A549 (cell line): ENCODE data around the gene ATP5MC3. TPM values are rescaled to one million over a fixed set of nuclear protein-coding genes. Genes with fewer than 3 reads are reported as not detected.

Source experiments
- ATAC-seq, 2 experiments: fragments of 200-7000 bp in 1 of 2; fragments of >200 bp in 1 of 2; cut with Nextera tagmentation in 1 of 2; cut with Tn5 transposase in 1 of 2; 3 replicates each; pipeline versions ENCODE4 v1.8.0 to v1.9.1; 2018 to 2020; ENCODE audit warnings: mild to moderate bottlenecking in 1 of 2, moderate library complexity in 1 of 2
- CTCF ChIA-PET: fragments of 300-600 bp; sonication (Branson Sonifier 250); formaldehyde crosslinking; extraction: SDS; loops from one replicate; lab custom pipeline; 2021; ENCODE audit warnings: antibody characterized with exemption, inconsistent platforms; lab: Yijun Ruan, JAX
- POLR2A ChIA-PET: fragments of 350-600 bp; formaldehyde crosslinking; extraction: SDS; loops from one replicate; lab custom pipeline; 2021; ENCODE audit warnings: antibody characterized with exemption, inconsistent platforms; lab: Yijun Ruan, JAX
- DNase-seq, 2 experiments: peaks; one replicate each; pipeline versions ENCODE4 v3.0.0 to v3.0.0-alpha.2; 2011 to 2016; ENCODE audit warnings: low read depth in 1 of 2, low spot score in 1 of 2
- FAIRE-seq: peaks from 2 replicates; lab custom pipeline; 2011; peaks lifted over from hg19 to GRCh38; lab: Jason Lieb, UNC
- H3K27ac ChIP-seq, 2 experiments: fragments of >200 bp; sonication (Bioruptor Twin); formaldehyde crosslinking; 3 replicates each; pipeline ENCODE4 v1.5.1; 2016 to 2017
- H3K4me1 ChIP-seq: fragments of >200 bp; sonication (Bioruptor Twin); formaldehyde crosslinking; 3 replicates; pipeline ENCODE4 v1.6.1; 2016
- H3K4me2 ChIP-seq: fragments of >200 bp; sonication (Bioruptor Twin); formaldehyde crosslinking; 3 replicates; pipeline ENCODE4 v1.6.1; 2016
- H3K4me3 ChIP-seq: fragments of >200 bp; sonication (Bioruptor Twin); formaldehyde crosslinking; 3 replicates; pipeline ENCODE4 v1.5.1; 2016
- H3K9me3 ChIP-seq: fragments of >200 bp; sonication (Bioruptor Twin); formaldehyde crosslinking; 3 replicates; pipeline ENCODE4 v1.6.1; 2016
- BHLHE40 ChIP-seq: IDR thresholded peaks from 2 replicates; pipeline ENCODE4 v1.6.1; 2012; ENCODE audit warnings: low read depth, low read length, inconsistent platforms
- CBX8 ChIP-seq: fragments of 200-600 bp; sonication (generic); IDR thresholded peaks from 2 replicates; pipeline ENCODE4 v1.6.1; 2016
- CEBPB ChIP-seq, 2 experiments: fragments of >200 bp in 1 of 2; sonication (Bioruptor Twin) in 1 of 2; formaldehyde crosslinking in 1 of 2; IDR thresholded peaks; 2 replicates each; pipeline ENCODE4 v1.6.1; 2012 to 2016
- CHD2 ChIP-seq: fragments of 150-350 bp; IDR thresholded peaks from 2 replicates; pipeline ENCODE4 v1.6.1; 2014; ENCODE audit warnings: low read length; ENCODE audit not compliant: partially characterized antibody
- CHD4 ChIP-seq: fragments of 200-600 bp; sonication (generic); IDR thresholded peaks from 2 replicates; pipeline ENCODE4 v1.6.1; 2016; ENCODE audit warnings: antibody characterized with exemption, mild to moderate bottlenecking, borderline replicate concordance
- ESRRA ChIP-seq: fragments of 150-350 bp; IDR thresholded peaks from 2 replicates; pipeline ENCODE4 v1.6.1; 2014; ENCODE audit warnings: mild to moderate bottlenecking, low read length, borderline replicate concordance
- FOSB ChIP-seq: fragments of 250-450 bp; sonication (Bioruptor Pico); IDR thresholded peaks from 2 replicates; pipeline ENCODE4 v1.5.0; 2020; ENCODE audit warnings: mild to moderate bottlenecking, moderate library complexity
- FOXS1 ChIP-seq: fragments of 250-450 bp; sonication (Bioruptor Pico); IDR thresholded peaks from 2 replicates; pipeline ENCODE4 v1.5.0; 2020; ENCODE audit warnings: mild to moderate bottlenecking, moderate library complexity
- GATA3 ChIP-seq: IDR thresholded peaks from 2 replicates; pipeline ENCODE4 v1.6.1; 2012; ENCODE audit warnings: borderline replicate concordance
- HDAC2 ChIP-seq: fragments of 200-600 bp; sonication (generic); IDR thresholded peaks from 2 replicates; pipeline ENCODE4 v1.6.1; 2016
- MAZ ChIP-seq: fragments of 150-350 bp; IDR thresholded peaks from 2 replicates; pipeline ENCODE4 v1.6.1; 2014; ENCODE audit warnings: antibody characterized with exemption, low read depth, low read length, borderline replicate concordance
- MYC ChIP-seq: IDR thresholded peaks from 2 replicates; pipeline ENCODE4 v1.6.1; 2012; ENCODE audit warnings: mild to moderate bottlenecking, inconsistent platforms, low read length, improper control_type of control experiment, borderline replicate concordance
- NFE2L2 ChIP-seq: fragments of 150-350 bp; conservative IDR thresholded peaks from 2 replicates; pipeline ENCODE4 v1.6.1; 2014; ENCODE audit warnings: low read length
- NPAS2 ChIP-seq: fragments of 250-450 bp; sonication (Bioruptor Pico); IDR thresholded peaks from 2 replicates; pipeline ENCODE4 v1.8.0; 2022; ENCODE audit warnings: mild to moderate bottlenecking, moderate library complexity, borderline replicate concordance
- NR3C1 ChIP-seq: fragments of >200 bp; sonication (Bioruptor Twin); formaldehyde crosslinking; IDR thresholded peaks from 3 replicates; pipeline ENCODE4 v1.6.1; 2017
- RAD21 ChIP-seq, 2 experiments: fragments of >200 bp in 1 of 2; sonication (Bioruptor Twin) in 1 of 2; formaldehyde crosslinking in 1 of 2; IDR thresholded peaks in 1 of 2; conservative IDR thresholded peaks in 1 of 2; 2 replicates in 1 of 2; 3 replicates in 1 of 2; pipeline ENCODE4 v1.6.1; 2012 to 2018; ENCODE audit warnings: inconsistent platforms in 1 of 2
- RARB ChIP-seq: fragments of 250-450 bp; sonication (Bioruptor Pico); IDR thresholded peaks from 2 replicates; pipeline ENCODE4 v1.8.0; 2021; ENCODE audit warnings: mild to moderate bottlenecking, moderate library complexity
- RFX5 ChIP-seq: fragments of 450-650 bp; IDR thresholded peaks from 2 replicates; pipeline ENCODE4 v1.7.1; 2014; ENCODE audit warnings: antibody characterized with exemption, mild to moderate bottlenecking, moderate library complexity
- TFCP2L1 ChIP-seq: fragments of 250-450 bp; sonication (Bioruptor Pico); IDR thresholded peaks from 2 replicates; pipeline ENCODE4 v1.5.0; 2021; ENCODE audit warnings: mild to moderate bottlenecking
- ZNF302 ChIP-seq: fragments of 250-450 bp; sonication (Bioruptor Pico); IDR thresholded peaks from 2 replicates; pipeline ENCODE4 v1.9.0; 2021; ENCODE audit warnings: inconsistent platforms, mild to moderate bottlenecking, moderate library complexity
- WGBS: methylation state at CpG from one replicate; pipeline ENCODE4 v1.1.6; 2017; ENCODE audit errors: missing lambda C conversion rate; 5-methylcytosine and 5-hydroxymethylcytosine counted together
- polyA plus RNA-seq, 4 experiments: library from polyadenylated mRNA; depleted of rRNA in 3 of 4; stranded (reverse); fragments of >200 nt; fragmentation: RNase III in 1 of 4; extraction: RNeasy Plus Mini Kit Qiagen cat#74134 plus additional on column Dnase treatment in 1 of 4; gene quantifications; 2 replicates in 3 of 4; 3 replicates in 1 of 4; pipeline ENCODE4 v1.2.3, GENCODE V29; 2011 to 2017
- TF ChIP-seq, protein P1 (sequence below): fragments of 250-450 bp; sonication (Bioruptor Pico); IDR thresholded peaks from 2 replicates; pipeline ENCODE4 v1.5.0; 2021; ENCODE audit warnings: mild to moderate bottlenecking, moderate library complexity, borderline replicate concordance
- TF ChIP-seq, protein P2 (sequence below): IDR thresholded peaks from 2 replicates; pipeline ENCODE4 v1.6.1; 2012
- TF ChIP-seq, protein P3 (sequence below): fragments of >200 bp; sonication (Bioruptor Twin); formaldehyde crosslinking; IDR thresholded peaks from 2 replicates; pipeline ENCODE4 v1.6.1; 2016

Gene ATP5MC3
- polyA plus RNA-seq, 2 of the 4 experiments (the other 2 are of a cell fraction), result 437 to 642 TPM

DNA sequence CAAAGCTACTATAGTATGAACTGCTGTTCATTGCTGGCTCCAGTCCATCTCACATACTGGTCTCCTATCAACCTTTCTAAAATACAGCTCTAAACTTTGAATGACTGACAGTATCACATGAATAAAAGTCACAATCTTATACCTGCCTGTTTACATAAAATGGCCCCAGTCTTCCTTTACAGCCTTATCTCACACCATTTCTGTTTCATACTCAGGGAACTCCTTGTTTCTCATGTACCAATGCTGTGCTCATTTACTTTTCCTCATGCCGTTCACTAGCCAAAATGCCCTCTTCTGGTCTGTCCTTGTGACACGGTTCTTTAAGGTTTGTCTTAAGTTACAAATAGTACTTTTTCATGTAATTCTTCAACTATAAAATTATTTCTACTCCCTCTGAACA lies 6.2 kb downstream of the ATP5MC3 start:
- Histone ChIP-seq H3K4me3 (no peak overlapping the region), H3K9me3 (no peaks in the 10 kb centered on the region), H3K27ac (no peak overlapping the region), H3K4me2 (no peak overlapping the region), H3K4me1 (peaks cover 10% of the 10 kb centered on the region; the same call in 2 of the 3 replicates)
- TF ChIP-seq RFX5 (no peak), NFE2L2 (no peak), RARB (CRISPR knock-in tag) (no peak), CHD2 (no peak), ESRRA (no peak), RAD21 (conservative IDR thresholded peaks at IDR 0.05 in 1 of 2, IDR thresholded peaks at IDR 0.05 in 1 of 2) (no peak)
- ChIA-PET POLR2A (no interaction called here), CTCF (no interaction called here)
- WGBS, result 79% methylated on average over 2 of the region's 2 CpGs
- DNase-seq, result no peak
- FAIRE-seq, result no peak
- ATAC-seq, result no peak

DNA sequence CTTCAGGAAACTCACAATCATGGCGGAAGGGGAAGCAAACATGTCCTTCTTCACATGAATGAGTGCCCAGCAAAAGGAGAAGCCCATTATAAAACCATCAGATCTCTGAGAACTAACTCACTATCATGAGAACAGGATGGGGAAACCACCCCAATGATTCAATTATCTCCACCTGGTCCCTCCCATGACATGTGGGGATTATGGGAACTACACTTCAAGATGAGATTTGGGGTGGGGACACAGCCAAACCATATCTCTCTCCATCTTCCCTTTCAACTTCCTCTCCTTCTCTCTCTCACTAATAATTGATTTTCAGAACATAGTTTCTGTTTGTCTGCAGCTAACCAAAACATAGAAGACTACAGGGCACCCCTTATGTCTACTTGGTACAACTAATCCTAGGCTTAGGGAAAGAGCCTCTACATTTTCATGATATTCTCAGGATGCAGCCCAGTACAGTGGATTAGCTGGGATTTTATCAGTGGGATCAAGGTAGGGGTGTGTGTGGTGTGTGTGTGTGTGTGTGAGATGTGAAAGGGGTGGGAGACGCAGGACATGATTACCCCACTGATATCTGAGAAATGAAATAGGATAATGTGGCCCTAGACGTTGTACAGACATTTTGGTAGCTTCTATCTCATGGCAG lies 10.7 kb downstream of the ATP5MC3 start:
- no peak overlapping the region for H3K27ac ChIP-seq
- TF ChIP-seq GATA3, result no peak
- no peak for TF ChIP-seq MAZ
- TF ChIP-seq, protein P1, sequence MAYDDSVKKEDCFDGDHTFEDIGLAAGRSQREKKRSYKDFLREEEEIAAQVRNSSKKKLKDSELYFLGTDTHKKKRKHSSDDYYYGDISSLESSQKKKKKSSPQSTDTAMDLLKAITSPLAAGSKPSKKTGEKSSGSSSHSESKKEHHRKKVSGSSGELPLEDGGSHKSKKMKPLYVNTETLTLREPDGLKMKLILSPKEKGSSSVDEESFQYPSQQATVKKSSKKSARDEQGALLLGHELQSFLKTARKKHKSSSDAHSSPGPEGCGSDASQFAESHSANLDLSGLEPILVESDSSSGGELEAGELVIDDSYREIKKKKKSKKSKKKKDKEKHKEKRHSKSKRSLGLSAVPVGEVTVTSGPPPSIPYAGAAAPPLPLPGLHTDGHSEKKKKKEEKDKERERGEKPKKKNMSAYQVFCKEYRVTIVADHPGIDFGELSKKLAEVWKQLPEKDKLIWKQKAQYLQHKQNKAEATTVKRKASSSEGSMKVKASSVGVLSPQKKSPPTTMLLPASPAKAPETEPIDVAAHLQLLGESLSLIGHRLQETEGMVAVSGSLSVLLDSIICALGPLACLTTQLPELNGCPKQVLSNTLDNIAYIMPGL, result no peak
- no peak for TF ChIP-seq CHD4
- TF ChIP-seq CEBPB (IDR thresholded peaks at IDR 0.05), result no peak
- no peak for TF ChIP-seq MYC
- TF ChIP-seq, protein P2, sequence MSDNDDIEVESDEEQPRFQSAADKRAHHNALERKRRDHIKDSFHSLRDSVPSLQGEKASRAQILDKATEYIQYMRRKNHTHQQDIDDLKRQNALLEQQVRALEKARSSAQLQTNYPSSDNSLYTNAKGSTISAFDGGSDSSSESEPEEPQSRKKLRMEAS, result no peak
- no peak for TF ChIP-seq RFX5
- TF ChIP-seq, all 56 proteins: peak for 0
- Histone ChIP-seq H3K4me2 (no peak overlapping the region), H3K4me1 (peaks cover 14% of the 10 kb centered on the region; the same call in 2 of the 3 replicates), H3K9me3 (no peaks in the 10 kb centered on the region), H3K4me3 (no peak overlapping the region)
- 93% methylated on average over 3 of the region's 3 CpGs for WGBS
- no peak for ATAC-seq
- POLR2A ChIA-PET, result no interaction called here
- DNase-seq, result no peak
- CTCF ChIA-PET, result interaction anchor here (1.2 kb wide), 1 partner anchor 8 kb away, joined by 3 read pairs; no protein-coding TSS in a partner anchor
- no peak for FAIRE-seq

DNA sequence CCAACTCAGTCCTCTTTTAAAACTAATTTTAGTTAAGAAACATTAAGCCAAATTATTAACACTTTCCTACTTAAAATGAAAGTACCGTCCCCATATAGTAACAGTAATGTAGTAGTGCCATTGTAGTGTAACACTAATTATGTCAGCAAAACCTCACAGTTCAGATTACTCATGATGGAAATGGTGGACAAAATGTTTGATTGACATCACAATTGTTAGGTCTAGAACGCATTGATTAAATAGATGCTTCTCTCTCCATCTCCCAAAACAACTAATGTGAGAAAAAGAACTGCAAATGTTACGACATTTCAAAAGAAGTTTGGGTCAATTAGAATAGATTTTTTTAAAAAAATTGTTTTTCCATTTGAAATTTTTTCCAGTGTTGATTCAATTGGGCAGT lies 12.3 kb downstream of the ATP5MC3 start:
- peak; percentile 7 for FAIRE-seq
- no peak for DNase-seq
- Histone ChIP-seq H3K27ac (peak overlapping the region in 1 of 2 experiments; percentile 87; a peak in 2 of 6 replicates), H3K4me3 (peak overlapping the region; percentile 54), H3K9me3 (no peaks in the 10 kb centered on the region), H3K4me1 (peaks cover 18% of the 10 kb centered on the region; the same call in 2 of the 3 replicates), H3K4me2 (peak overlapping the region; percentile 87)
- 58% methylated on average over 3 of the region's 3 CpGs for WGBS
- ChIA-PET CTCF (interaction anchor here (0.5 to 1.2 kb wide), 3 partner anchors 8 to 56 kb away, joined by 3 to 4 read pairs (median 3); no protein-coding TSS in a partner anchor), POLR2A (interaction anchor here (1.3 kb wide), 2 partner anchors 10 to 12 kb away, joined by 6 to 8 read pairs; partner anchors contain the start of gene ATP5MC3)
- TF ChIP-seq, protein P3, sequence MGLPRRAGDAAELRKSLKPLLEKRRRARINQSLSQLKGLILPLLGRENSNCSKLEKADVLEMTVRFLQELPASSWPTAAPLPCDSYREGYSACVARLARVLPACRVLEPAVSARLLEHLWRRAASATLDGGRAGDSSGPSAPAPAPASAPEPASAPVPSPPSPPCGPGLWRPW, result no peak
- TF ChIP-seq FOXS1 (CRISPR knock-in tag) (no peak), BHLHE40 (no peak), GATA3 (no peak), HDAC2 (no peak), NR3C1 (no peak), RARB (CRISPR knock-in tag) (no peak), NPAS2 (CRISPR knock-in tag) (no peak), CBX8 (no peak), ZNF302 (no peak), FOSB (CRISPR knock-in tag) (no peak), TFCP2L1 (CRISPR knock-in tag) (no peak)
- no peak for ATAC-seq
